GM21786 (cell line): ENCODE data around the gene SLC38A7.
"Not testable (repeated sequence)": the region's sequence is repeated elsewhere in the genome, so short reads cannot be mapped to it uniquely, and the experiment has no call there.

Source experiments
- ATAC-seq: cut with Tn5 transposase; IDR thresholded peaks from one replicate; pipeline ENCODE4 v1.9.1; 2021; ENCODE audit not compliant: unreplicated experiment

Gene SLC38A7, protein sequence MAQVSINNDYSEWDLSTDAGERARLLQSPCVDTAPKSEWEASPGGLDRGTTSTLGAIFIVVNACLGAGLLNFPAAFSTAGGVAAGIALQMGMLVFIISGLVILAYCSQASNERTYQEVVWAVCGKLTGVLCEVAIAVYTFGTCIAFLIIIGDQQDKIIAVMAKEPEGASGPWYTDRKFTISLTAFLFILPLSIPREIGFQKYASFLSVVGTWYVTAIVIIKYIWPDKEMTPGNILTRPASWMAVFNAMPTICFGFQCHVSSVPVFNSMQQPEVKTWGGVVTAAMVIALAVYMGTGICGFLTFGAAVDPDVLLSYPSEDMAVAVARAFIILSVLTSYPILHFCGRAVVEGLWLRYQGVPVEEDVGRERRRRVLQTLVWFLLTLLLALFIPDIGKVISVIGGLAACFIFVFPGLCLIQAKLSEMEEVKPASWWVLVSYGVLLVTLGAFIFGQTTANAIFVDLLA

DNA sequence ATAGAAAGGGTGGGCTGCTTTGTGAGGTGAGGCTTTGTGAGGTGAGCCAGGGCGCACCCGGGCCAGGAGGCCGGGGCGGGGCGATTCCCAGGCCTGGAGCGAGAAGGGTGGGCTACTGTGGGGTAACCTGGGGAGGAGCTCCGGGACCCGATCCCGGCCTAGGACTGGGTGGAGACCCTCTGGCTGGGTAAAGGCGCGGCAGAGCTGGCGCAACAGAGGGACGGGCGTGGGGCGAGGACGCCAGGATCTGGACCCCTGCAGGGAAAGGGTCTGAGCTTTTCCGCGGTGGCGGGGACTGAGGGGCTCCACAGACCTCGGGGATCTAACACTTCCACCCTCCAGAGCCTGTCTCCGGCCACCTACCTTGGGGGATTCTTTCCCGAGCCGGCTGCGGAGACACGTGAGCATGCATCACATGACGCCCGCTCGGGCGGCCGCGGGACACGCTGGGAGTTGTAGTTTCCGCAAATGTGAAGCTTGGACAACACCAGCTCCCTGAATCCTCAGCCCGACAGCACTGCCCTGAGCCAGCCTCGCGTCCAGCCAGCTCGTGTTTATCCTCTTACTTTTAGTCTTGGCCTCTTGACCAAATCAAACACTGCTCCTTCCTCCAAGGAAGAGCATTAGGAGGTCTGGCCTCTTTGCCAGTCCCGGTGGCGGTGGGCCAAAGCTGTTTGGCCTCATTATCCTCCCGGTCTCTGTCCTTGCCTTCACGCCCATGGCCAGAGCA, at the start of gene SLC38A7:
Gene SLC38A7 (minus strand): TSS at position 417 of the 730 bp plus-strand sequence. CDS start 4,644 bp downstream, outside the sequence.
- ATAC-seq, result peak; percentile 98

GRCh38 chr16:58733671-58734458, 49.3 kb upstream of the SLC38A7 start, which contains the start of gene GOT2:
Gene GOT2 (minus strand): TSS chr16:58734316. CDS start chr16:58734228, 88 bp downstream.
- ATAC-seq, result peak; percentile 91

DNA sequence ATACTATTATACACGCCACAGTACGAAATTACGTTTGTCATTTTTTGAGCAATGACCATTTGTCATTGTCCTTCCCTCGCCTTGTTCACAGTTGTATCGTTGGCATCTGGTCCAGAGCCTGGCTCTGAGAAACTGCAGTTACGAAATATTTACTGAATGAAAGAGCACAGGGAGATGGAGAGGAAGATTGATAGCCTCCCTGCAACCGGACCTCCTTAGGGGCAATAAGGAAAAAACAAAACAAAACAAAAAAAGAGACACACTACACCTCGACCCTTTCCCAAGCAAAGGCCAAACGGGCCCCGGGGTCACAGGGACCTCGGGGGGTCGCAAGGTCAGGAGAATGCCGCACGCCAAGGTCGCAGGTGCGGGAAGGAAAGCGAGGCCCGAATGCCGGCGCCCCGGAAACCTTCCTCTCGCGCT, 48.7 kb upstream of the SLC38A7 start:
- ATAC-seq, result no peak

- ATAC-seq, result peak; percentile 58
Observed at GRCh38 chr16:58732545-58733247, 48.1 kb upstream of the SLC38A7 start.

DNA sequence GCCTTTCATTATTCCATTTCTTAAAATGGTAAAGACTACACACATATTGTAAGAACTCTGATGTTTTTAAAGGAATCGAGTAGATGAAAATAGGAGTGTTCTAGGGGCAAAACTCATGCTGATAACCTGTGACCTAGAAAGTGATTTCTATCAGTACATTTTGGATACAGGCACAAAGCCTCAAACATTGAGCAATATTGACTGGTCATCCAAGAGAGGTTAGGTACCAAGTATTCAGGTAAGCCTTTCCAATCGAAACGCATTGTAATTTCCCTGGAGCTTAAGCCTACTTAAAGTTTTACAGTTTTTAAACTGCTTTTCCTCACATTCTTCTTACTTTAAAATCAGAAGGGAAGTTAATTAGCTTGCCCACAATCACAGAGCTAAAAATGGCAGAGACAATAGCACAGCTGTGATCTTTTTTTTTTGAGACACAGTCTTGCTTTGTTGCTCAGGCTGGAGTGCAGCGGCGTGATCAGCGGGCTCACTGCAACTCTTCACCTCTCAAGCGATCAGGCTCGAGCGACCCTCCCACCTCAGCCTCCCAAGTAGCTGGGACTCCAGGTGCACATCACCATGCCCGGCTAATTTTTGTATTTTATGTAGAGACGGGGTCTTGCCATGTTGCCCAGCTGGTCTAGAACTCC, 46.3 kb upstream of the SLC38A7 start:
- no peak for ATAC-seq

- no peak for ATAC-seq
Observed at GRCh38 chr16:58727796-58728568, 43.4 kb upstream of the SLC38A7 start.

DNA sequence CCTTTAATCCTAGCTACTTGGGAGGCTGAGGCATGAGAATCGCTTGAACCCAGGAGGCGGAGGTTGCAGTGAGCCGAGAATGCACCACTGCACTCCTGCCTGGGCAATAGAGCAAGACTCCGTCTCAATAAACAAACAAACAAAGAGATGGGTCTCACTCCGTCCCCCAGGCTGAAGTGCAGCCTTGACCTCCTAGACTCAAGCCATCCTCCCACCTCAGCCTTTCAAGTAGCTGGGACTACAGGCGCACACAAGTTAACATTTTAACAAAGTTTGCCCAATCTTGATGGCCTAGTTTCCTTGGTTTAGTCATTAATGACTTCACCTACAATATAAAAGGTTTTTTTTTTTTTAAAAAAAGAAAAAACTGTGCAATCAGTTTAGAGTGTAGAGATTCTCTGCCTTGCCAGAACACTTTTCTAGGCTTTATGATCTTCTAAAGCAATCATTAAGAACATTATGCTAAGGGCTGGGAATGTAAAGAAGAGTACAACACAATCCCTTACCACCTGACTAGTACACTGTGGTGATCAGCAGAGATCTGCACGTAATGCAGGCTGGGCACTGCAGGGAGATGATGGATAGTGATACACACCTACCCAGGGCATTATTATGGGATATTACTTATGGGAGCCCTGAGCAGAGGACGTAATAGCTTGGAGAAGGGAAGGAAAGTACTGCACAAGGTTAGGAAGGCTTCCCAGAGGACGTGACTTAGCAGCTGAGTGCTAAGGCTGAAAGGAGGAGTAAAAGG, 42.6 kb upstream of the SLC38A7 start:
- no peak for ATAC-seq

DNA sequence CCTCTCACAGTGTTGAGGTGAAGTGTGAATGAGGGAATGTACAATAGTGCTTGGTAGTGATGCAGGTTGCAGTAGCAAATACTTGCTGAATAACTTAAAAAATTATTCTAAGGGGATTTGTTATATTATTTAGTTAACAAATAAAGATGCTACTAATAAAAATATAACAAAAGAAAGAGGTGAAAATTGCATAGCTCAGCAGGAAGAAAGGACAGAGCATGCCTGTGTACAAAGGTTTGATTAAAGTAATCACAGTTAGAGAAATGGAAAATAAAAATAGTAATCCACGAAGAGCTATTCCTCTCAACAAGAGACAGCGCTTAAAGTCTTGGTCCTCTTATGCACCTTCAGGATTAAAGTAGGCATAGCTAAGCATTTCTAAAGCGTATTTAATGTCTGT, 38.5 kb upstream of the SLC38A7 start:
- ATAC-seq, result no peak

GRCh38 chr16:58717994-58718393, 33.4 kb upstream of the SLC38A7 start:
- ATAC-seq, result no peak

DNA sequence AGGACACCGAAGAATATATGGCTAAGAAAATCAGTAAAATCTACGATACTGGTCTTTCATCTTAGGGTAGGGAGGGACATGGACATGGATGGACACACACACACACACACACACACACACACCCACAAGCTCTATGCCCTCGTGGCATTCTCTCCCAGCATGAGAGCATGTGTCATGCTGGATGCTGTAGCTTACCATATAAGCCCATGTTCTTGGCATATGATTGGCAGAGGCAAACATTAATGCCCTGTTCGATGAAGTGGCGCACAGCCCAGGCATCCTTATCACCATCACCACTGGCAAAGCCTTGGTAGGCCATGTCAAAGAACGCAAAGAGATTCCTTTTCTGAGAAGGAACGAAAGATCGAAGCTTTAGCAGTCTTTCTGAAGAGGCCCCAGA, 31.9 kb upstream of the SLC38A7 start:
- ATAC-seq, result no peak

DNA sequence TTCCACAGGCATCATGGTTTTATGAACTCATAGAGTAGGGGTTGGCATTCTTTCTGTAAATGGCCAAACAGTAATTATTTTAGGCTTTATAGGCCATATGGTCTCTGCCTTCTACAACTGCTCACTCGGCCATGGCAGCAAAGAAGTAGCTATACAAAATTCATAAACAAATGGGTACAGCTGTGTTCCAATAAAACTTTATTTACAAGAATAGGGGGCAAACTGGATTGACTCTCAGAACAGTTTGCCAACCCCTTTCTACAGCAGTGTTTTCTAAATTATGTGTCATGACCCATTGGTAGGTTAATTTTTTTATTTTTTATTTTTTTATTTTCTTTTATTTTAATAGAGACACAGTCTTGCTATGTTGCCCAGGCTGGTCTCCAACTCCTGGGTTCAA, 29.2 kb upstream of the SLC38A7 start:
- ATAC-seq, result no peak

- ATAC-seq, result no peak
Observed at GRCh38 chr16:58709333-58709732, 24.8 kb upstream of the SLC38A7 start.

- no peak for ATAC-seq
Observed at GRCh38 chr16:58699151-58699550, 14.6 kb upstream of the SLC38A7 start.

DNA sequence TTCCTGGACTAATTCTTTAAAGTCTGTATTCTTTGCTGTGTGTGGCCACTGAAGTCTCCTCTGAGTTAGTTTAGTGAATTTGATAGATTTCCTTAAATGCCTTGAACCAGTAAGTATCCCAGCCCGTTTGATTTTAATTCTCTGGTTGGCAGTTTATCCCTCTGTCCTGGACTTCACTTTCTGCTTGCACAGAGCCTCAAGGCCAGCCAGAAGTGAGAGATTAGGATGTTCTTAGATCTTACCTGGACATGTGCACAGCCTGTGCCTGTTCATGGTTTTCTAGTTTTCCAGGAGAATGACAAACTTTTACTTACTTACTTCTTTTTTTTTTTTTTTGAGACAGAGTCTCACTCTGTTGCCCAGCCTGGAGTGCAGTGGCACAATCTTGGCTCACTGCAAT, 10.8 kb upstream of the SLC38A7 start:
- ATAC-seq, result no peak

GRCh38 chr16:58692450-58692849, 7.9 kb upstream of the SLC38A7 start:
- no peak for ATAC-seq

DNA sequence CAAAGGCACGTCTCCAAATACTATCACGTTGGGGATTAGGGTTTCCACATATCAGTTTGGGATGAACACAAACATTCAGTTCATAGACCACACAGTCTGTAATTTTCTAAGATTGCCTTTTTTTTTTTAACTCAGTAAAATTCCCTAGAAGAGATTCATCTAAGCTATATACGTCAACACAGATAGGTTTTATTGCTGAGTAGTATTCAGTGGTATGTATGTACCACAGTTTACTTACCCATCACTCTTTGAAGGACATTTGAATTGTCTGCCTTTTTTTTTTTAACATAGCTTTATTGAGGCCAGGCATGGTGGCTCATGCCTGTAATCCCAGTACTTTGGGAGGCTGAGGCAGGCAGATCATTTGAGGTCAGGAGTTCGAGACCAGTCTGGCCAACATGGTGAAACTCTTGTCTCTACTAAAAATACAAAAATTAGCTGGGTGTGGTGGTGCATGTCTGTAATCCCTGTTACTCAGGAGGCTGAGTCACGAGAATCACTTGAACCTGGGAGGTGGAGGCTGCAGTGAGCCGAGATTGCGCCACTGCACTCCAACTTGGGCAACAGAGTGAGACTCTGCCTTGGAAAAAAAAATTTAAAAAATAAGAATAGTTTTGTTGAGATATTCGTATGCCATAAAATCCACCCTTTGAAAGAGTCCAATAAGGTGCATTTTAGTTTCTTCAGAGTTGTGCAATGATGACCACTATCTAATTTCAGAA, 2.6 kb upstream of the SLC38A7 start:
- ATAC-seq, result not testable (repeated sequence)

DNA sequence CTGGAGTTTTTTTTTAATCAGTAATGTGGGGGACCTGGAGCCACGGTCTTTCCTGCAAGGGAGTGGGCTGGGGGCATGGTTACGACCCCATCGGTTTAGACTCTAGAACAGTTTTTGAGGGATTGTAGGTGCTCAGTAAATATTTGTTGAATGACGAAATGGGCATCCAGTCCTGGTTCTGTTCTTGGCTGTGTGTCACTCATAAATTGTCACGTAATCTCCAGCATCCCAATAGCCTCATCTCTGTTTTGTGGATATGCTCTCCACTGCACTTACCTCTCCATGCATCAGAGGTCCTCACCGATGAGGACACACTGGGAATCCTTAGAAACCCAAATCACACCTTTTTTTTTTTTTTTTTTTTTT, 497 bp upstream of the SLC38A7 start:
- ATAC-seq, result no peak

DNA sequence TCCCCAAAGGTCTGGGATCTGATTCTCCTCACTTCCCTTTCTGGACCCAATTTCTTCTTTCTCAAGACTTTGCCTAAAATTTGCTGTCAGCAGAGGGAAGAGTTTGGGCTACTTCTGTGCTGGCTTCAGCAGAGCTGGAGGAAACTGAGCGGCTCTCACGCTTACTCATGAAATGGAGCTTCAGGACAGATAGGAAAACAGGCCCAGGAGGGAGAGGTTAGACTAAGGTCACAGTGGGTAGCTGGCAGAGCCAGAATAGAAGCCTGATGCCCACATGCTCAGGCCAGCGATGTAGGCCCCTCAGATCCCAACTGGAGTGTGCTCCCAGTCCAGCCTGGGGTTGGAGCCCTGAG, 593 bp downstream of the SLC38A7 start:
- ATAC-seq, result peak; percentile 4
